ENCODE data around the gene DGAT2L6.

GRCh38 chrX:70240751-70241150, 63.5 kb downstream of the DGAT2L6 start:
- TF ChIP-seq, protein P1, sequence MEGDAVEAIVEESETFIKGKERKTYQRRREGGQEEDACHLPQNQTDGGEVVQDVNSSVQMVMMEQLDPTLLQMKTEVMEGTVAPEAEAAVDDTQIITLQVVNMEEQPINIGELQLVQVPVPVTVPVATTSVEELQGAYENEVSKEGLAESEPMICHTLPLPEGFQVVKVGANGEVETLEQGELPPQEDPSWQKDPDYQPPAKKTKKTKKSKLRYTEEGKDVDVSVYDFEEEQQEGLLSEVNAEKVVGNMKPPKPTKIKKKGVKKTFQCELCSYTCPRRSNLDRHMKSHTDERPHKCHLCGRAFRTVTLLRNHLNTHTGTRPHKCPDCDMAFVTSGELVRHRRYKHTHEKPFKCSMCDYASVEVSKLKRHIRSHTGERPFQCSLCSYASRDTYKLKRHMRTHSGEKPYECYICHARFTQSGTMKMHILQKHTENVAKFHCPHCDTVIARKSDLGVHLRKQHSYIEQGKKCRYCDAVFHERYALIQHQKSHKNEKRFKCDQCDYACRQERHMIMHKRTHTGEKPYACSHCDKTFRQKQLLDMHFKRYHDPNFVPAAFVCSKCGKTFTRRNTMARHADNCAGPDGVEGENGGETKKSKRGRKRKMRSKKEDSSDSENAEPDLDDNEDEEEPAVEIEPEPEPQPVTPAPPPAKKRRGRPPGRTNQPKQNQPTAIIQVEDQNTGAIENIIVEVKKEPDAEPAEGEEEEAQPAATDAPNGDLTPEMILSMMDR (IDR thresholded peaks at IDR 0.05): no peak
- TF ChIP-seq POLR2A (IDR thresholded peaks at IDR 0.05): no peak

Measured in body of pancreas (tissue), 4 donors.